ENCODE measurements around the gene BAX.

BAX gene

GRCh38 chr19:48970139-48970766 lies 15.6 kb downstream of the BAX start:
- Histone ChIP-seq H3K27ac (peak overlapping the region in 1 of 21 experiments; percentile 21), H3K4me3 (no peak overlapping the region)

- Histone ChIP-seq H3K27ac (peak overlapping the region in 1 of 21 experiments; percentile 21), H3K4me3 (no peak overlapping the region)
Measured at GRCh38 chr19:48970923-48971395, 16.3 kb downstream of the BAX start.

GRCh38 chr19:48975947-48976847 lies 21.5 kb downstream of the BAX start:
- H3K27ac ChIP-seq, result peak overlapping the region in 1 of 21 experiments; percentile 27
- H3K4me3 ChIP-seq, result no peak overlapping the region

- H3K27ac ChIP-seq, result peak overlapping the region in 3 of 21 experiments; percentile 10 to 42 (median 27)
Measured at GRCh38 chr19:48977061-48977460, 22.4 kb downstream of the BAX start.

GRCh38 chr19:48982280-48982679 lies 27.6 kb downstream of the BAX start:
- H3K27ac ChIP-seq, result no peak overlapping the region
- no peak overlapping the region for H3K4me3 ChIP-seq

More at GRCh38 chr19:48977061-48977460, 22.4 kb downstream of the BAX start:
- H3K4me3 ChIP-seq, result no peak overlapping the region

- no peak overlapping the region for H3K27ac ChIP-seq
- H3K4me3 ChIP-seq, result no peak overlapping the region
Measured at GRCh38 chr19:48985711-48986110, 31.0 kb downstream of the BAX start.

GRCh38 chr19:48986211-48986610 lies 31.5 kb downstream of the BAX start:
- no peak overlapping the region for H3K27ac ChIP-seq

GRCh38 chr19:48987323-48987722 lies 32.6 kb downstream of the BAX start:
- no peak overlapping the region for H3K4me3 ChIP-seq
- H3K27ac ChIP-seq, result no peak overlapping the region

More at GRCh38 chr19:48986211-48986610, 31.5 kb downstream of the BAX start:
- H3K4me3 ChIP-seq, result no peak overlapping the region

GRCh38 chr19:48988286-48988685 lies 33.6 kb downstream of the BAX start:
- Histone ChIP-seq H3K27ac (no peak overlapping the region), H3K4me3 (no peak overlapping the region)

GRCh38 chr19:48988860-48989259 lies 34.2 kb downstream of the BAX start:
- Histone ChIP-seq H3K27ac (no peak overlapping the region), H3K4me3 (no peak overlapping the region)

- Histone ChIP-seq H3K4me3 (no peak overlapping the region), H3K27ac (peak overlapping the region in 4 of 21 experiments; percentile 2 to 30 (median 18))
Measured at GRCh38 chr19:48989701-48990291, 35.1 kb downstream of the BAX start.

- H3K27ac ChIP-seq, result peak overlapping the region in 3 of 21 experiments; percentile 2 to 30 (median 20)
- no peak overlapping the region for H3K4me3 ChIP-seq
Measured at GRCh38 chr19:48990400-48990799, 35.7 kb downstream of the BAX start.

- peak overlapping the region in 17 of 21 experiments; percentile 26 to 98 (median 89) for H3K27ac ChIP-seq
- H3K4me3 ChIP-seq, result peak overlapping the region in 4 of 7 experiments; percentile 69 to 88 (median 79)
Measured at GRCh38 chr19:48991011-48991609, 36.4 kb downstream of the BAX start.

GRCh38 chr19:48991873-48992580 lies 37.4 kb downstream of the BAX start:
- peak overlapping the region in 20 of 21 experiments; percentile 68 to 98 (median 90) for H3K27ac ChIP-seq
- H3K4me3 ChIP-seq, result peak overlapping the region; percentile 64 to 88 (median 78)

- Histone ChIP-seq H3K27ac (peak overlapping the region; percentile 34 to 98 (median 89)), H3K4me3 (peak overlapping the region; percentile 64 to 88 (median 78))
Measured at GRCh38 chr19:48992581-48993174, 38.0 kb downstream of the BAX start.

- peak within 1 kb of the TSS; percentile 34 to 98 (median 89) for H3K27ac ChIP-seq
- peak within 1 kb of the TSS; percentile 64 to 88 (median 78) for H3K4me3 ChIP-seq
Measured at GRCh38 chr19:48993175-48994034, 38.7 kb downstream of the BAX start, which contains the start of the genes GYS1 and RUVBL2. GYS1 (minus strand) TSS chr19:48993309; CDS start chr19:48993112, 197 bp downstream. RUVBL2 (plus strand) TSS chr19:48993887; CDS start chr19:48993912, 25 bp downstream.

- Histone ChIP-seq H3K27ac (peak overlapping the region in 20 of 21 experiments; percentile 71 to 98 (median 88)), H3K4me3 (peak overlapping the region; percentile 64 to 88 (median 78))
Measured at GRCh38 chr19:48994035-48994386, 39.3 kb downstream of the BAX start.

- H3K4me3 ChIP-seq, result no peak overlapping the region
- H3K27ac ChIP-seq, result no peak overlapping the region
Measured at GRCh38 chr19:48997972-48998371, 43.3 kb downstream of the BAX start.

Measured in skin epidermis (tissue), 12 donors.